GM12872 (cell line): ENCODE measurements around the gene TYRP1.

Source experiments
- CTCF ChIP-seq: IDR thresholded peaks from 3 replicates; pipeline ENCODE4 v1.5.1; 2011; ENCODE audit warnings: low read depth, mild to moderate bottlenecking, low read length, moderate library complexity; ENCODE audit not compliant: insufficient read depth

TYRP1 gene

GRCh38 chr9:12698986-12699385 lies 5.8 kb downstream of the TYRP1 start:
- TF ChIP-seq CTCF: no peak

GRCh38 chr9:12699529-12699928 lies 6.3 kb downstream of the TYRP1 start:
- no peak for TF ChIP-seq CTCF

GRCh38 chr9:12701126-12701525 lies 7.9 kb downstream of the TYRP1 start:
- no peak for TF ChIP-seq CTCF

- TF ChIP-seq CTCF: no peak
Observed at GRCh38 chr9:12702160-12702758, 9.1 kb downstream of the TYRP1 start.

- TF ChIP-seq CTCF: no peak
Observed at GRCh38 chr9:12703996-12704395, 10.8 kb downstream of the TYRP1 start.

GRCh38 chr9:12705738-12706391 lies 12.7 kb downstream of the TYRP1 start:
- TF ChIP-seq CTCF: no peak

GRCh38 chr9:12708562-12709298 lies 15.5 kb downstream of the TYRP1 start:
- TF ChIP-seq CTCF: no peak
